HepG2 (cell line): Measurements from ENCODE around the gene NOC2L. TPM values are rescaled to one million over a fixed set of nuclear protein-coding genes. Genes with fewer than 3 reads are reported as not detected.

ENCODE experiments used
- ARHGAP35 ChIP-seq: sonication (generic); formaldehyde crosslinking; IDR thresholded peaks from 2 replicates; pipeline ENCODE4 v1.9.0; 2022; ENCODE audit warnings: mild to moderate bottlenecking, inconsistent platforms, moderate library complexity, missing genetic modification reagents, borderline replicate concordance
- CBFB ChIP-seq: sonication (generic); formaldehyde crosslinking; IDR thresholded peaks from 2 replicates; pipeline ENCODE4 v1.4.0; 2020; ENCODE audit warnings: missing genetic modification reagents
- HDAC1 ChIP-seq: sonication (generic); formaldehyde crosslinking; IDR thresholded peaks from 2 replicates; pipeline ENCODE4 v1.5.1; 2020; ENCODE audit warnings: mild to moderate bottlenecking, missing genetic modification reagents
- NFE2L1 ChIP-seq: sonication (generic); formaldehyde crosslinking; IDR thresholded peaks from 2 replicates; pipeline ENCODE4 v1.4.0; 2020; ENCODE audit warnings: missing genetic modification reagents, mild to moderate bottlenecking, borderline replicate concordance
- PCBP2 ChIP-seq: fragments of 200-400 bp; formaldehyde crosslinking; optimal IDR thresholded peaks from 2 replicates; pipeline ENCODE3; 2018; ENCODE audit warnings: low read length, low read depth; ENCODE audit not compliant: poor library complexity, severe bottlenecking
- SRY ChIP-seq: sonication (generic); formaldehyde crosslinking; IDR thresholded peaks from 2 replicates; pipeline ENCODE4 v1.8.0; 2022; ENCODE audit warnings: mild to moderate bottlenecking, missing genetic modification reagents
- ZBTB7B ChIP-seq: sonication (generic); formaldehyde crosslinking; IDR thresholded peaks from 2 replicates; pipeline ENCODE4 v1.4.0; 2020; ENCODE audit warnings: missing genetic modification reagents
- ZNF777 ChIP-seq: sonication (generic); formaldehyde crosslinking; IDR thresholded peaks from 2 replicates; pipeline ENCODE4 v1.4.0; 2020; ENCODE audit warnings: missing genetic modification reagents
- polyA plus RNA-seq, 8 experiments: library from polyadenylated mRNA; depleted of rRNA in 3 of 8; stranded (reverse) in 7 of 8; unstranded in 1 of 8; fragments of >200 nt; fragmentation: Illumina TruSeq in 4 of 8; extraction: Trizol in 4 of 8; gene quantifications; 2 replicates each; pipeline versions ENCODE4 v1.2.1 to v1.2.3, GENCODE V29; 2011 to 2016; ENCODE audit warnings: low read depth in 4 of 8, missing spikeins in 1 of 8, mixed read lengths in 1 of 8; ENCODE audit not compliant: insufficient read depth in 1 of 8
- total RNA-seq, 5 experiments: library from RNA; depleted of rRNA; stranded (reverse); fragments of >200 nt; fragmentation: Illumina TruSeq; extraction: Trizol; gene quantifications; 2 replicates each; pipeline ENCODE4 v1.2.3, GENCODE V29; 2016; ENCODE audit warnings: low read depth in 1 of 5
- TF ChIP-seq, protein P1 (sequence below): sonication (generic); formaldehyde crosslinking; IDR thresholded peaks from 2 replicates; pipeline ENCODE4 v1.4.0; 2020; ENCODE audit warnings: missing genetic modification reagents
- TF ChIP-seq, protein P2 (sequence below): sonication (generic); formaldehyde crosslinking; IDR thresholded peaks from 2 replicates; pipeline ENCODE4 v1.8.1; 2022; ENCODE audit warnings: mild to moderate bottlenecking, missing genetic modification reagents
- TF ChIP-seq, protein P3 (sequence below): IDR thresholded peaks from 2 replicates; pipeline ENCODE4 v1.6.1; 2016; ENCODE audit warnings: missing genetic modification reagents, missing compliant biosample characterization
- TF ChIP-seq, protein P4 (sequence below): sonication (generic); formaldehyde crosslinking; IDR thresholded peaks from 2 replicates; pipeline ENCODE4 v1.9.0; 2022; ENCODE audit warnings: low read depth, missing genetic modification reagents
- TF ChIP-seq, protein P5 (sequence below), 2 experiments: sonication (generic) in 1 of 2; formaldehyde crosslinking in 1 of 2; IDR thresholded peaks; 2 replicates each; pipeline versions ENCODE4 v1.4.0 to v1.6.1; 2018 to 2020; ENCODE audit warnings: missing genetic modification reagents in 2 of 2, borderline replicate concordance in 1 of 2, low read depth in 1 of 2, mild to moderate bottlenecking in 1 of 2, missing biosample characterization in 1 of 2
- TF ChIP-seq, protein P6 (sequence below): sonication (generic); formaldehyde crosslinking; IDR thresholded peaks from 2 replicates; pipeline ENCODE4 v1.8.0; 2022; ENCODE audit warnings: missing genetic modification reagents, mild to moderate bottlenecking, borderline replicate concordance

The NOC2L gene
- total and polyA plus RNA-seq, 2 of the 13 experiments (the other 11 are each of a cell fraction or from before 2014, with no cell fraction given) = 32.0 to 103 TPM

DNA sequence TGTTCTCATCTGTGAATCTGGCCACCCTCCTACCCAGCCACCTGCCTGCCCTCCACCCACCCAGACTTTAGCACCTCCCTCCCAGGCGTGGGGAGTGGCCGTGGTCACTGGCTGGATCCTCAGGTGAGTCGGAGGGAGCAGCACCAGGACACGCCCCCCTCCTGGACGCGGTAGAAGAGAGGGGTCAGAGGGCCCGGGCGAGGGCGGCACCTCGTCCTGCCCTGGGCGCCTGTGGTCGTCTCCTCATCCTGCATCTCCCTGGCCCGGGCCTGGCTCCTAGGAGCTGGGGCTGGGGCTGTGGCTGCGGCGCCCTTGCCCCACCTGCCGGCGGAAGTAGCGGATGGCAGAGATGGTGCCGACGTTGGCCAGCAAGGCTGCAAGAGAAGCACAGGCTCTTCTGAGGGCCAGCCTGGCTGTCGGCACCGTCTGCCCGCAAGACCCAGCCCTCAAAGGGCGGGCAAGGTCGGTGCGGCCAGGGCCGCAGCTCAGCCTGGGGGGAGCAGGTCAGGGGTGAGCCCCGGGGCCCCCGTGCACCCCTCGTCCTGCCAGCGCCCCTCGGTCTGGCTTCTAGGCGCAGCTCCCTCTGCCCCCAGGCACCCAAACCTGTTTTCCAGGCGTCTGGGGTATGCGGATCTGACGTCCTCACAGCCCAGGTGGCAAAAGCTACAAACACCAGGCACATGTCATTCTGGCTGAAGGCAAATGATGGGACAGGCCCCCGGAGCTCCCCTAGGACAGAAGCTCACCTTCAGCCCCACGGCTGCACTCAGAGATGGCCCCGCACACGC is 17.0 kb upstream of the NOC2L start (continued):
- TF ChIP-seq ZNF777 (CRISPR knock-in tag) = peak; percentile 53
- no peak for TF ChIP-seq ARHGAP35 (CRISPR knock-in tag)
- no peak for TF ChIP-seq PCBP2
- TF ChIP-seq, protein P1, sequence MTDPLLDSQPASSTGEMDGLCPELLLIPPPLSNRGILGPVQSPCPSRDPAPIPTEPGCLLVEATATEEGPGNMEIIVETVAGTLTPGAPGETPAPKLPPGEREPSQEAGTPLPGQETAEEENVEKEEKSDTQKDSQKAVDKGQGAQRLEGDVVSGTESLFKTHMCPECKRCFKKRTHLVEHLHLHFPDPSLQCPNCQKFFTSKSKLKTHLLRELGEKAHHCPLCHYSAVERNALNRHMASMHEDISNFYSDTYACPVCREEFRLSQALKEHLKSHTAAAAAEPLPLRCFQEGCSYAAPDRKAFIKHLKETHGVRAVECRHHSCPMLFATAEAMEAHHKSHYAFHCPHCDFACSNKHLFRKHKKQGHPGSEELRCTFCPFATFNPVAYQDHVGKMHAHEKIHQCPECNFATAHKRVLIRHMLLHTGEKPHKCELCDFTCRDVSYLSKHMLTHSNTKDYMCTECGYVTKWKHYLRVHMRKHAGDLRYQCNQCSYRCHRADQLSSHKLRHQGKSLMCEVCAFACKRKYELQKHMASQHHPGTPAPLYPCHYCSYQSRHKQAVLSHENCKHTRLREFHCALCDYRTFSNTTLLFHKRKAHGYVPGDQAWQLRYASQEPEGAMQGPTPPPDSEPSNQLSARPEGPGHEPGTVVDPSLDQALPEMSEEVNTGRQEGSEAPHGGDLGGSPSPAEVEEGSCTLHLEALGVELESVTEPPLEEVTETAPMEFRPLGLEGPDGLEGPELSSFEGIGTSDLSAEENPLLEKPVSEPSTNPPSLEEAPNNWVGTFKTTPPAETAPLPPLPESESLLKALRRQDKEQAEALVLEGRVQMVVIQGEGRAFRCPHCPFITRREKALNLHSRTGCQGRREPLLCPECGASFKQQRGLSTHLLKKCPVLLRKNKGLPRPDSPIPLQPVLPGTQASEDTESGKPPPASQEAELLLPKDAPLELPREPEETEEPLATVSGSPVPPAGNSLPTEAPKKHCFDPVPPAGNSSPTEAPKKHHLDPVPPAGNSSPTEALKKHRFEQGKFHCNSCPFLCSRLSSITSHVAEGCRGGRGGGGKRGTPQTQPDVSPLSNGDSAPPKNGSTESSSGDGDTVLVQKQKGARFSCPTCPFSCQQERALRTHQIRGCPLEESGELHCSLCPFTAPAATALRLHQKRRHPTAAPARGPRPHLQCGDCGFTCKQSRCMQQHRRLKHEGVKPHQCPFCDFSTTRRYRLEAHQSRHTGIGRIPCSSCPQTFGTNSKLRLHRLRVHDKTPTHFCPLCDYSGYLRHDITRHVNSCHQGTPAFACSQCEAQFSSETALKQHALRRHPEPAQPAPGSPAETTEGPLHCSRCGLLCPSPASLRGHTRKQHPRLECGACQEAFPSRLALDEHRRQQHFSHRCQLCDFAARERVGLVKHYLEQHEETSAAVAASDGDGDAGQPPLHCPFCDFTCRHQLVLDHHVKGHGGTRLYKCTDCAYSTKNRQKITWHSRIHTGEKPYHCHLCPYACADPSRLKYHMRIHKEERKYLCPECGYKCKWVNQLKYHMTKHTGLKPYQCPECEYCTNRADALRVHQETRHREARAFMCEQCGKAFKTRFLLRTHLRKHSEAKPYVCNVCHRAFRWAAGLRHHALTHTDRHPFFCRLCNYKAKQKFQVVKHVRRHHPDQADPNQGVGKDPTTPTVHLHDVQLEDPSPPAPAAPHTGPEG = peak; percentile 82
- peak; percentile 53; the same call in 1 of the 2 replicates for TF ChIP-seq HDAC1 (CRISPR knock-in tag)
- TF ChIP-seq, protein P2, sequence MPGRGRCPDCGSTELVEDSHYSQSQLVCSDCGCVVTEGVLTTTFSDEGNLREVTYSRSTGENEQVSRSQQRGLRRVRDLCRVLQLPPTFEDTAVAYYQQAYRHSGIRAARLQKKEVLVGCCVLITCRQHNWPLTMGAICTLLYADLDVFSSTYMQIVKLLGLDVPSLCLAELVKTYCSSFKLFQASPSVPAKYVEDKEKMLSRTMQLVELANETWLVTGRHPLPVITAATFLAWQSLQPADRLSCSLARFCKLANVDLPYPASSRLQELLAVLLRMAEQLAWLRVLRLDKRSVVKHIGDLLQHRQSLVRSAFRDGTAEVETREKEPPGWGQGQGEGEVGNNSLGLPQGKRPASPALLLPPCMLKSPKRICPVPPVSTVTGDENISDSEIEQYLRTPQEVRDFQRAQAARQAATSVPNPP (CRISPR knock-in tag) = no peak
- TF ChIP-seq CBFB = 0 out of 2 replicates have a peak, but pooled peaks have one; percentile 26
- peak; percentile 18; the same call in 1 of the 2 replicates for TF ChIP-seq ZBTB7B (CRISPR knock-in tag)
- TF ChIP-seq, protein P3, sequence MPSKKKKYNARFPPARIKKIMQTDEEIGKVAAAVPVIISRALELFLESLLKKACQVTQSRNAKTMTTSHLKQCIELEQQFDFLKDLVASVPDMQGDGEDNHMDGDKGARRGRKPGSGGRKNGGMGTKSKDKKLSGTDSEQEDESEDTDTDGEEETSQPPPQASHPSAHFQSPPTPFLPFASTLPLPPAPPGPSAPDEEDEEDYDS (CRISPR knock-in tag) = peak; percentile 32; the same call in 1 of the 2 replicates
- TF ChIP-seq SRY (CRISPR knock-in tag) = no peak
- TF ChIP-seq, protein P4, sequence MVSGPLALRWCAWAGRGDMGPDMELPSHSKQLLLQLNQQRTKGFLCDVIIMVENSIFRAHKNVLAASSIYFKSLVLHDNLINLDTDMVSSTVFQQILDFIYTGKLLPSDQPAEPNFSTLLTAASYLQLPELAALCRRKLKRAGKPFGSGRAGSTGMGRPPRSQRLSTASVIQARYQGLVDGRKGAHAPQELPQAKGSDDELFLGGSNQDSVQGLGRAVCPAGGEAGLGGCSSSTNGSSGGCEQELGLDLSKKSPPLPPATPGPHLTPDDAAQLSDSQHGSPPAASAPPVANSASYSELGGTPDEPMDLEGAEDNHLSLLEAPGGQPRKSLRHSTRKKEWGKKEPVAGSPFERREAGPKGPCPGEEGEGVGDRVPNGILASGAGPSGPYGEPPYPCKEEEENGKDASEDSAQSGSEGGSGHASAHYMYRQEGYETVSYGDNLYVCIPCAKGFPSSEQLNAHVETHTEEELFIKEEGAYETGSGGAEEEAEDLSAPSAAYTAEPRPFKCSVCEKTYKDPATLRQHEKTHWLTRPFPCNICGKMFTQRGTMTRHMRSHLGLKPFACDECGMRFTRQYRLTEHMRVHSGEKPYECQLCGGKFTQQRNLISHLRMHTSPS (CRISPR knock-in tag) = 0 out of 2 replicates have a peak, but pooled peaks have one; percentile 18
- TF ChIP-seq NFE2L1 (CRISPR knock-in tag) = peak; percentile 67; the same call in 1 of the 2 replicates
- TF ChIP-seq, protein P5, sequence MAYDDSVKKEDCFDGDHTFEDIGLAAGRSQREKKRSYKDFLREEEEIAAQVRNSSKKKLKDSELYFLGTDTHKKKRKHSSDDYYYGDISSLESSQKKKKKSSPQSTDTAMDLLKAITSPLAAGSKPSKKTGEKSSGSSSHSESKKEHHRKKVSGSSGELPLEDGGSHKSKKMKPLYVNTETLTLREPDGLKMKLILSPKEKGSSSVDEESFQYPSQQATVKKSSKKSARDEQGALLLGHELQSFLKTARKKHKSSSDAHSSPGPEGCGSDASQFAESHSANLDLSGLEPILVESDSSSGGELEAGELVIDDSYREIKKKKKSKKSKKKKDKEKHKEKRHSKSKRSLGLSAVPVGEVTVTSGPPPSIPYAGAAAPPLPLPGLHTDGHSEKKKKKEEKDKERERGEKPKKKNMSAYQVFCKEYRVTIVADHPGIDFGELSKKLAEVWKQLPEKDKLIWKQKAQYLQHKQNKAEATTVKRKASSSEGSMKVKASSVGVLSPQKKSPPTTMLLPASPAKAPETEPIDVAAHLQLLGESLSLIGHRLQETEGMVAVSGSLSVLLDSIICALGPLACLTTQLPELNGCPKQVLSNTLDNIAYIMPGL (CRISPR knock-in tag; IDR thresholded peaks at IDR 0.05; ENCODE audit: borderline replicate concordance in 1 of 2, low read depth in 1 of 2) = peak in 1 of 2 experiments; percentile 55; a peak in 2 of 4 replicates
- TF ChIP-seq, protein P6, sequence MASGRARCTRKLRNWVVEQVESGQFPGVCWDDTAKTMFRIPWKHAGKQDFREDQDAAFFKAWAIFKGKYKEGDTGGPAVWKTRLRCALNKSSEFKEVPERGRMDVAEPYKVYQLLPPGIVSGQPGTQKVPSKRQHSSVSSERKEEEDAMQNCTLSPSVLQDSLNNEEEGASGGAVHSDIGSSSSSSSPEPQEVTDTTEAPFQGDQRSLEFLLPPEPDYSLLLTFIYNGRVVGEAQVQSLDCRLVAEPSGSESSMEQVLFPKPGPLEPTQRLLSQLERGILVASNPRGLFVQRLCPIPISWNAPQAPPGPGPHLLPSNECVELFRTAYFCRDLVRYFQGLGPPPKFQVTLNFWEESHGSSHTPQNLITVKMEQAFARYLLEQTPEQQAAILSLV (CRISPR knock-in tag) = 0 out of 2 replicates have a peak, but pooled peaks have one; percentile 35
